Loucy (cell line): ENCODE data around the gene GADD45B.

Experiments used
- EZH2phosphoT487 ChIP-seq: fragments of 200-600 bp; IDR thresholded peaks from 2 replicates; pipeline ENCODE4 v1.6.1; 2018; ENCODE audit warnings: antibody characterized with exemption, mild to moderate bottlenecking, moderate library complexity, borderline replicate concordance
- TF ChIP-seq, protein P1 (sequence below): fragments of 200-600 bp; sonication (generic); conservative IDR thresholded peaks from 2 replicates; pipeline ENCODE4 v1.5.1; 2014; ENCODE audit warnings: mild to moderate bottlenecking, antibody characterized with exemption, low read length

DNA sequence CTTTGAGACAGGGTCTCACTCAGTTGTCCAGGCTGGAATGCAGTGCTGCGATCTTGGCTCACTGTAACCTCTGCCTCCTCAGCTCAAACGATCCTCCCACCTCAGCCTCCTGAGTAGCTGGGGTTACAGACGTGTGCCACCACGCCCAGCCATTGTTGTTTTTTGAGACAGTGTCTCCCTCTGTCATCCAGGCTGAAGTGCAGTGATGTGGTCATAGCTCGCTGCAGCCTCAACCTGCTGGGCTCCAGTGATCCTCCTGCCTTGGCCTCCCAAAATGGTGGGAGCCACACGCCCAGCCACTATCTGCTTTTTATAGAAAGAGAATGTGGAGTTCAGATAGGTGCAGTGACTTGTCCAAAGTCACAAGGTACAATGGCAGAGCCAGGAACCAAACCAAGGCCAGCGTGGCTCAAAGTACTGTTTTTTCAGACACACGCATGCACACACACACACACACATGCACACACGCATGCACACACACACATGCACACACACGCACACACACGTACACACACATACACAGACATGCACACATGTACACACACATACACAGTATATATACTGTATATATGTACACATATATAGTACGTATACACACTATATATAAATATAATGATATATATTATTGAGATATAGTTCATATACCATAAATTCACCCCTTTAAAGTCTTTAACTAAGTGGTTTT, 6.6 kb downstream of the GADD45B start:
- TF ChIP-seq, protein P1, sequence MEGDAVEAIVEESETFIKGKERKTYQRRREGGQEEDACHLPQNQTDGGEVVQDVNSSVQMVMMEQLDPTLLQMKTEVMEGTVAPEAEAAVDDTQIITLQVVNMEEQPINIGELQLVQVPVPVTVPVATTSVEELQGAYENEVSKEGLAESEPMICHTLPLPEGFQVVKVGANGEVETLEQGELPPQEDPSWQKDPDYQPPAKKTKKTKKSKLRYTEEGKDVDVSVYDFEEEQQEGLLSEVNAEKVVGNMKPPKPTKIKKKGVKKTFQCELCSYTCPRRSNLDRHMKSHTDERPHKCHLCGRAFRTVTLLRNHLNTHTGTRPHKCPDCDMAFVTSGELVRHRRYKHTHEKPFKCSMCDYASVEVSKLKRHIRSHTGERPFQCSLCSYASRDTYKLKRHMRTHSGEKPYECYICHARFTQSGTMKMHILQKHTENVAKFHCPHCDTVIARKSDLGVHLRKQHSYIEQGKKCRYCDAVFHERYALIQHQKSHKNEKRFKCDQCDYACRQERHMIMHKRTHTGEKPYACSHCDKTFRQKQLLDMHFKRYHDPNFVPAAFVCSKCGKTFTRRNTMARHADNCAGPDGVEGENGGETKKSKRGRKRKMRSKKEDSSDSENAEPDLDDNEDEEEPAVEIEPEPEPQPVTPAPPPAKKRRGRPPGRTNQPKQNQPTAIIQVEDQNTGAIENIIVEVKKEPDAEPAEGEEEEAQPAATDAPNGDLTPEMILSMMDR, result no peak
- TF ChIP-seq EZH2phosphoT487, result no peak
